KOPT-K1 (cell line): Measurements from ENCODE around the gene SOX5.

Experiments used
- H3K27ac ChIP-seq: fragments of 200-600 bp; sonication (generic); 2 replicates; pipeline ENCODE4 v1.5.1; 2016; ENCODE audit warnings: antibody characterized with exemption, mild to moderate bottlenecking, low read depth, low read length; ENCODE audit not compliant: poor library complexity, severe bottlenecking
- H3K36me3 ChIP-seq: fragments of 200-600 bp; sonication (generic); 2 replicates; pipeline ENCODE4 v1.5.1; 2017; ENCODE audit warnings: antibody characterized with exemption, mild to moderate bottlenecking, low read length, moderate library complexity; ENCODE audit not compliant: insufficient read depth
- H3K9me3 ChIP-seq: fragments of 200-600 bp; sonication (generic); 2 replicates; pipeline ENCODE4 v1.5.1; 2017; ENCODE audit warnings: antibody characterized with exemption, low read length, mild to moderate bottlenecking; ENCODE audit not compliant: insufficient read depth, poor library complexity, severe bottlenecking

SOX5 gene

DNA sequence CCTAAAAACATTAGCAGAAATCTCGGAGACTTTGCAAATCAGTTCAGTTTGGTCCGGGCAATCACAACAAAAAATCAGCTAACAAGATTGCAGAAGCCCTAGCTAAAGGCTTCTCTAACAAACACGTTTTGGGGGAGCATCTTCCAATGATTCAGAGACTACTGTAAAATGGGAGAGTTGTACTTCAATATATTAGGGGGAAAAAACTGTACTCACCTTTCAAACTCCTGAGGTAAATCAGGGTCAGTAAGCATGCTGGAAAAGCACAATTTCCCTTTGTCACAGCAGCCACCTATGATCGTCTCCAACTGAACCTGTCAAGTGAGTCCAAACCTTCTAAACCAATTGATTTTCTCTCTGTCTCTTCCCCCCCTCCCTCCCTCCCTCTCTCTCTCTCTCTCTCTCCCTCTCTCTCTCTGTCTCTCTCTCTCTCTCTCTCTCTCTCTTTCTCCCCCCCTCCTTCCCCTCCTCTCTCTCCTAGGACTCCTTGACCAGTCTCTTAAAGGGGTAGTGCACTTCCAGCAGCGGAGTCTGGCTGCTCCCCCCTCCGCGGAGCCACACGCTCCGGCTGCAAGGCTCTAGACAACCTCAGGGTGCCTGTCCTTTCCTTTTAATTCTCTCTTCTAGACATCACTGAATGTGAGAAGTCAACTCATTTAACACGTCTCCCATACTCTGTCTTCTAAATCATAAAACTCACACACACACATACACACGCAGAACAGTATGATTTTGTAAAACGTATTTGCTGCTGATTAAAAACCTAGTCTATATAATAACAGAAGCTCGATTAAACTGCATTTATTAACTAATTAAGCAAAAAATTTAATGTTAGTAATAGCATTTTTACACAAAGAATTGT is at the start of gene SOX5:
TSS of gene SOX5 (minus strand) at position 323 of the 862 bp plus-strand sequence. CDS start at position 254, 69 bp downstream.
- Histone ChIP-seq H3K36me3 (no peaks in the 10 kb centered on the region), H3K27ac (no peak within 1 kb of the TSS), H3K9me3 (no peaks in the 10 kb centered on the region)

DNA sequence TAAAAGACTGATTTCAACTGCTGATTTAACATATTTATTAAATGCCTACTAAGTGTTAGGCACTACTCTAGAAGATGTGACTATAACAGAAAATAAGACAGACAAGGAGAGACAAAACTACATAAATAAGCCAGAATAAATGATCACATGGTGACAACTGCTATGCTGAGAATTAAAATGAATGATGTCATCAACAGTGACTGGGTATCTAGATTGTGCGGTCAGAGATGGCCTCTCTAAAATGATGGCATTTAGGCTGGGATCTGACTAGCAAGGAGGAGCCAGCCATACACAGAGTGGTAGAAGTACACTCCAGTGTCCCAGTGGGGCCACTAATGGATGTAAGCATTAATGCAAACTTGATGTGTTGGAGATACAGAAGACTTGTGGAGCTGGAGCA is 37.6 kb upstream of the SOX5 start:
- H3K36me3 ChIP-seq: no peaks in the 10 kb centered on the region
- no peaks in the 10 kb centered on the region for H3K9me3 ChIP-seq
- no peak overlapping the region for H3K27ac ChIP-seq

DNA sequence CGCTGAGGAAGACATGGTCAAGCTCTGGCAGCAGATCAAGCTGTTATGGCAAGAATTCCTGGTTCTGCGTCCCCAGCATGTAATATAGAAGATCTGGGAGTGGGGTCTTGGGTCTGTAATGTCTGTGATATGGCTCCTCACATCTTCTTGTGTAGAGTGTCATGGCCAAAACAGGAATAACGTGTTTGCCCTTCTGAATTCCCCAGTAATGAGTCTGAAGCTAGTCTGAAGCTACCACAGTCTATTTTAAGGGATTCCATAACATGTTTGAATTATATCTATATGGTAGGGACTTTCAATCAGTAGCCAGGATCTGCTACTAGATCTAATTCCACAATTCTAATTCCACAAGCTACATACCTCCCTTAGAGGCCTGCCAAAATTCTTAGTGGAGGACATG is 31.4 kb upstream of the SOX5 start:
- Histone ChIP-seq H3K9me3 (no peaks in the 10 kb centered on the region), H3K36me3 (no peaks in the 10 kb centered on the region), H3K27ac (no peak overlapping the region)

DNA sequence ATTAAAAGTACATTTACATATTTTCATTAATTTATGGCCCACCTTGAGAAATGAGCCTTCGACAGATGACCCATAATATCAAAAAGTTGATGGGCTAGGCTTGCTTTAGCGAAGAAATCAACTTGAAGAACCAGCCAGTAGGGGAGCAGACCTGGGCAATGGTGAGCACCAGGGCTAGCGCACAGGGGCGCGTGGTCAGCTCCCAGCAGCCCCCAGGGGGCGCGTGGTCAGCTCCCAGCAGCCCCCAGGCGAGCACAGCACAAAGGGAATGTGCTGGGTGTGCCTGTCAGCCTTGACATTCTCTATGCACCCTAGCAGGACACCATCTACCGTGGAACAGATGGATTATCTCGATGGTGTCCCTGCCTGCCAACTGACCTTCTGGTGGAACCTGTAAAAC is 15.3 kb upstream of the SOX5 start:
- H3K27ac ChIP-seq: no peak overlapping the region
- no peaks in the 10 kb centered on the region for H3K36me3 ChIP-seq
- no peaks in the 10 kb centered on the region for H3K9me3 ChIP-seq

DNA sequence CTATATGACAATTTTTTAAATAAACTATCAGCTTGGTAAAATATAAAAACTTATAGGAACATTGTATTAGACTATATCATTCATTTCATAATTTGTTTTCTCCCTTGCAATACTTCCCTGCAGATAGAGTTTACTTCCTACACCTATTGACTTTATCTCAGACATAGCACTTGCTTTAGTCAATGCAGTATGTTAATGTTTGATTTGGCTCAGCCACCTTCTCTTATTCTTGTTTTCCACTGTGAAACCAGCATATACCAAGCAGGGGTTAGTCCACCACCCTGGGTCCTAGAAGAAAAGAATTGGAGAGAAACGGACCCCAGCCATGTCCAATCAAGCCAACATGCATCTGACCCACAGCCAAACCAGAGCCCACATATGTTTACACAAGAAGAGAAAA is 10.4 kb upstream of the SOX5 start:
- Histone ChIP-seq H3K9me3 (no peaks in the 10 kb centered on the region), H3K27ac (no peak overlapping the region), H3K36me3 (no peaks in the 10 kb centered on the region)

DNA sequence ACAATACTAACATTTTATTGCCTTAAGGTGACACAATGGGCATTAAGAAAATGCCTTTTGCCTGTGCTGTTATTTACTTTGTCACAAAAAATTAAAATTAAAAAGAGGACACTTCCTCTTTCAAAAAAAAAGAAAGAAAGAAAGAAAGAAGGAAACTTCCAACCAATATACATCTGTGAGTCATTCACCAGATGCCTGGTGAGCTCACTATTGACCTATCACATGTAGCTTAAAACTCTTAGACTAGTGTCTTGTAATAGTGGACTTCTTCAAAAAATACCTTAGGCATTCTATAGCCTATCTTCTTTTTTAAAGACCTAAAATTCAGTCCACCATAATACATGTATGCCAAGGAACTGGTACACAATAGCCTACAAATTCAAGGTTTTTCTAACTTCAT is 4.9 kb upstream of the SOX5 start:
- Histone ChIP-seq H3K27ac (no peak overlapping the region), H3K9me3 (no peaks in the 10 kb centered on the region), H3K36me3 (no peaks in the 10 kb centered on the region)

DNA sequence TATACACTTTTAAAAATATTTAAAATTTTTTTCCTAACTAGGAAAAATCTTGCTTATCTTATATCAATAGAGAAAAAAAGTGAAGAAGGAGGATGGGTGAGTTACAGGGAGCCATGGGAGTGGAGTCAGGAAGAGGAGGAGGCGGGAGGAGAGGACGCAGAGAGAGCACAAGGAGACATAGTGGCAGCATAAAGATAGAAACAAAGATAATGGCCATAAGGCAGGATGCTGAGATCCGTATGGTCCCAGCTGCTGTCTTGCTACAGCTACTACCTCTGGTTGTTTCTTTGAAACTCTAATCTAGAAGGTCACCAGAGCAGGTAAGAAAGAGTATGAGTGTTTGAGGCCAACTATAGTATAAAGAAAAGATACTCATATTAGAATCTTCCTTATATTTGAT is 2.6 kb upstream of the SOX5 start:
- Histone ChIP-seq H3K36me3 (no peaks in the 10 kb centered on the region), H3K27ac (no peak overlapping the region), H3K9me3 (no peaks in the 10 kb centered on the region)

DNA sequence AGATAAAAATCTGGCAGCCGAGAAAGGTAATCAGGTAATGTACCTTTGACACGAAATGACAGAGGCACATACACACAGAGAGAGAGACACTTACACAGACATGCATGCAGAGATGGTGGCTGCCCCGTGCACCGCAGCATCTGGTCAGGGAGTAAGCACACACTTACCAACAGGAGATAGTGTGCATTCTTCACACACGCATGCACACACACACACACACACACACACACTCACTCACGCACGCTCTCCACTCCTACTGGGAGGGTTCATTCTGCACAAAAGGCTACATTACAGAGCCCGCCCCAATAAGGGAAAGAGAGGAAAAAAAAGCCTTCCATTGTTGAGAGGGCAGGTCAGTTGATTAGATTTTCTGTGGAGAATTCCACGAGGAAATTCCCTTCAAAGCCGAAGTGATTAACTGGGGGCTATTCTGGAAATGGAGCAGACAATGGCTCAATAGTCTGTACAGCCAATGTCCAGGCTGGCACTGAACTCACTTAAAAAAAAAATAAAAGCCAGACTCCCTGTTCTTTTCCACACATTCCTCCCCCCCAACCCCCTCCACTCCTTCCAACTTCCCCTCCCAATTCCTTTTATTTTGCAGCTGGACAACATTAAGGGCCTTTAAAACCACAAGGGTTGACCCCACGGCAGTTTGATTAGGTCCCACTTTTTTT is 1.4 kb upstream of the SOX5 start:
- H3K9me3 ChIP-seq: no peaks in the 10 kb centered on the region
- no peaks in the 10 kb centered on the region for H3K36me3 ChIP-seq
- no peak overlapping the region for H3K27ac ChIP-seq

DNA sequence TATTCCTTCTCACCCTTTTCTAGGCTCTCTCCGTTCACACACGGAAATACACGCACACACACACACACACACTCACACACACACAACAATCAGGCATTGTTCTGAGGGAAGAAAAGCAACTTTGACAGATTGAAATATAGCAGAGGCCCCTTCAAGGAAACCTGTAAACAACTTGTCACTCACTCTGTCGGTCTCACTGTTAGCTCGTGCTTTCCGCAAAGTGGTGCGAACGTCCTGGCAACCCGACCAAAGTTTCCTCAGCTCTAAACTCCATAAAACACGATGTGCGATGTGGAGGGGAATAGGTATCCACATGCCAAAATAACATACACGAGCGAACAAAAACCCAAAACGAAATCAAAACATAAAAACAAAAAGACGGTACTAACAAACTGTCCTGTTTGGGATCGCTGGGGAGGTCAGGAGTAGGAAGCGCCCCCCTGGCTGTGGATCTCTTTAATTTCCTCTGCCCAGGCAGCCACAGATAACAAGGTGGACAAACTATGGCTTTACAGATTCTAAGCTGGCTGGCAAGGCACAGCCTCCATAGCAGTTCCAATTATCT is 822 bp upstream of the SOX5 start:
- Histone ChIP-seq H3K27ac (no peak overlapping the region), H3K36me3 (no peaks in the 10 kb centered on the region), H3K9me3 (no peaks in the 10 kb centered on the region)

DNA sequence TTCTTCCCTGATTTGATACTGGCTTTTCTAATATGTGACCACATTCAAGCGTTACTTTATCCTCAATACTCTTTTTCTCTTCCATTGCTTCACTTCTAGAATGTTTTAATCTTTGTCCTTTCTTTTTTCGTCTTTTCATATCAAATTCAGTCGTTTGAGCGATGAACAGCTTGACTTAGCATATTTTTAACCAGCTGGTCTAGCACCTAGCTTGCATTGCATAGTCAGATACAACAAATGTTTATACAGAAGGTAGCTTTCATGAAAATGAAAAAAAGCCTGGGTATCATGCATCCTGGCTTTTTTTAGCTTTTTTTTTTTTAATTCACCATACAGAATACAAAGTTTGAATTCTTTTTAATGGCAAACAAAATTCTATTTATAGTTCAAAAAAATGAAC is 1.2 kb downstream of the SOX5 start:
- Histone ChIP-seq H3K36me3 (no peaks in the 10 kb centered on the region), H3K27ac (no peak overlapping the region), H3K9me3 (no peaks in the 10 kb centered on the region)

DNA sequence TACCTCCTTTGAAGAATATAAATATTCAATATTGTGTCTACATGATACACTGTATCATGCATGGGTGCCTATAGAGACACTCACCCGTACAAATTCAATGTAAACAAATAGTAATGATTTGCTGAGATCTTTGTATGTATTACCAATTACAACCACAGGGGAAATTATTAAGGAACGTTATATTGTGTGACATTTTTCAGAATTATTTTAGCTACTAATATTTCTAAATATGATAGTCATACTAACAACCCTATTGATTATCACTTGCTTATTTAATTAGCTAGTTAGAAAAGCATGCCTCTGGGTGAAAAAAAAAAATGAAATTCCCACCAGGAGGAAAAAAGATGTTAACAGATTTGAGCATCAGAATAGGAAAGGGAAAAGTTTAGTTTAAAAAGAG is 2.1 kb downstream of the SOX5 start:
- Histone ChIP-seq H3K27ac (no peak overlapping the region), H3K36me3 (no peaks in the 10 kb centered on the region), H3K9me3 (no peaks in the 10 kb centered on the region)

DNA sequence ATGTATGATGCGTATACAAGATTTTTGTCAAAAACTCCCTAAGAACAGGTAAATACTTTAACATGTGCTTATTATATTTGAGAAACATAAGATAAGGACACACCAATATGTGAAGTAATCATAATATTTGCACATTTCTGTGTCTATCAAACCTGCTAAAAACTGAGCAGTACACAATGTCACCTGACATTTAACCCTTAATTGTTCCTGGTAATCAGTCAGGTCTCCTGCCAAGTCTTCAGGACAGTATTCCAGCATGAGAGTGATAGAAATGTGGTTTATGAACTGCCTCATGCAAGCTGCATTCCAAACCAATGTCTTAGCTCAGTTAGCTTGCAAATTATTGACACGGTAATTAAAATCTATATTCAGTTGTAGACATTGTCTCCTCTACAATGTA is 4.2 kb downstream of the SOX5 start:
- no peak overlapping the region for H3K27ac ChIP-seq
- H3K9me3 ChIP-seq: no peaks in the 10 kb centered on the region
- H3K36me3 ChIP-seq: no peaks in the 10 kb centered on the region

DNA sequence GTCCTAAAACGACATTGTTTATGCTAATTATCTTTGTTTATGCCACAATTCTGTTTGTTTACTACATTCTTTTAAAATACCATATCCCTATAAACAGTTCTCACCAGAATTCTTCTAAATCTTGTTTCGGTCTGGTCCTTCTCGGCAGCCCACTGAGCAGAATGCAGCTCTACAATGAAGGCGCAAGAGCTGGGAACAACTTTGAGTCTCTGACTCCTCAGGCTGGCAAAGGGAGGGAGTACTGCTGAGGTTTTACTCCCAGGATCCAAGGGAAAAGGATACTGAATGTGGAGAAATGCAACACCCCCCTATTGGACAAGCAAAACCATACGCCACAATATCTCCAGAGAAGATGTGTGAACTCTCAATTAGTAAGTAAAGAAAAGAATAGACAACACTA is 5.4 kb downstream of the SOX5 start:
- Histone ChIP-seq H3K9me3 (no peaks in the 10 kb centered on the region), H3K36me3 (no peaks in the 10 kb centered on the region), H3K27ac (no peak overlapping the region)

GRCh38 chr12:23942841-23943240 is 6.6 kb downstream of the SOX5 start:
- Histone ChIP-seq H3K36me3 (no peaks in the 10 kb centered on the region), H3K27ac (no peak overlapping the region), H3K9me3 (no peaks in the 10 kb centered on the region)

DNA sequence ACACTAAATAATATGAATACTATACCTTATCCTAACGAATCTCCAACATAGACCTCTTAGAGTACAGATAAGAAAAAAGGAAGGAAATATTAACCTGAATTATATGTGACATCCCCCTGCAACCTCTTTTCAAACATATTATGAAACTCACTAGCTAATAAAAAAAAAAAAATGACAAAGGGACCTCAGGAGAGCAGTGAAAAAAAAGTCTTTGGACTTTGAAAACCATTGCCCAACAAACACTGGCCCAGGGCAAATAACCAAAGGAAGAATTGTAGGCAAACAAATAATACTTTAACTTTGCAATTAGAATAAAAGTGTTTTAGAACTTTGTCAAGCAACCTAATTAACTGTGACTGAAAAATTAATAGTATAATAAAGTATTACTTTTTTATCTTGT is 7.7 kb downstream of the SOX5 start:
- H3K27ac ChIP-seq: no peak overlapping the region

More for the DNA sequence above, 7.7 kb downstream of the SOX5 start:
- H3K36me3 ChIP-seq: no peaks in the 10 kb centered on the region
- H3K9me3 ChIP-seq: no peaks in the 10 kb centered on the region
